IMR-90 (cell line): ENCODE results near the gene VEZT.

Experiments used
- MAZ ChIP-seq: IDR thresholded peaks from 2 replicates; pipeline ENCODE4 v1.6.1; 2012; ENCODE audit warnings: low read depth, mild to moderate bottlenecking, low read length, improper control_type of control experiment, moderate library complexity, borderline replicate concordance
- NFE2L2 ChIP-seq: fragments of 150-350 bp; IDR thresholded peaks from 2 replicates; pipeline ENCODE4 v1.6.1; 2016; ENCODE audit warnings: low read depth, mild to moderate bottlenecking, low read length
- RCOR1 ChIP-seq: IDR thresholded peaks from 2 replicates; pipeline ENCODE4 v1.6.1; 2012; ENCODE audit warnings: mild to moderate bottlenecking, low read length, improper control_type of control experiment; ENCODE audit not compliant: insufficient replicate concordance
- SMC3 ChIP-seq: fragments of 150-350 bp; IDR thresholded peaks from 2 replicates; pipeline ENCODE4 v1.6.1; 2016; ENCODE audit warnings: low read depth, mild to moderate bottlenecking, antibody characterized with exemption, low read length, moderate library complexity
- TF ChIP-seq, protein P1 (sequence below): conservative IDR thresholded peaks from 2 replicates; pipeline ENCODE4 v1.5.1; 2012; ENCODE audit warnings: mild to moderate bottlenecking, low read depth, low read length, improper control_type of control experiment
- TF ChIP-seq, protein P2 (sequence below): fragments of 150-350 bp; IDR thresholded peaks from 2 replicates; pipeline ENCODE4 v1.6.1; 2016; ENCODE audit warnings: low read depth, mild to moderate bottlenecking, low read length, moderate library complexity, borderline replicate concordance

DNA sequence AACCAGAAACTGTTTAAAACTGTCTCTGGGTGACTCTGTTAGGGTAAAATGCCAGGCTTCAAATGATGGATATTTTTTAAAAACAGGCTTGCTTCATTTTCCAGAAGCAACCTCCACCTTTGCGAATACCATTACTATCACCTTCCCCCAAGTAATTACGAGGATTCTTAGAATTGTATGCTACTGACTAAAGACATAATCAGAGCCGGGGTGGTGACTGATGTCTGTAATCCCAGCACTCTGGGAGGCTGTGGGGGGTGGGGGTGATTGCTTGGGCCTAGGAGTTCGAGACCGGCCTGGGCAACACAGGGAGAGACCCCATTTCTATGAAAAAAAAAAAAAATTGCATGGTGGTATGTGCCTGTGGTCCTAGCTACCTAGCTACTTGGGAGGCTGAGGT, 38.6 kb upstream of the VEZT start:
- TF ChIP-seq, protein P1, sequence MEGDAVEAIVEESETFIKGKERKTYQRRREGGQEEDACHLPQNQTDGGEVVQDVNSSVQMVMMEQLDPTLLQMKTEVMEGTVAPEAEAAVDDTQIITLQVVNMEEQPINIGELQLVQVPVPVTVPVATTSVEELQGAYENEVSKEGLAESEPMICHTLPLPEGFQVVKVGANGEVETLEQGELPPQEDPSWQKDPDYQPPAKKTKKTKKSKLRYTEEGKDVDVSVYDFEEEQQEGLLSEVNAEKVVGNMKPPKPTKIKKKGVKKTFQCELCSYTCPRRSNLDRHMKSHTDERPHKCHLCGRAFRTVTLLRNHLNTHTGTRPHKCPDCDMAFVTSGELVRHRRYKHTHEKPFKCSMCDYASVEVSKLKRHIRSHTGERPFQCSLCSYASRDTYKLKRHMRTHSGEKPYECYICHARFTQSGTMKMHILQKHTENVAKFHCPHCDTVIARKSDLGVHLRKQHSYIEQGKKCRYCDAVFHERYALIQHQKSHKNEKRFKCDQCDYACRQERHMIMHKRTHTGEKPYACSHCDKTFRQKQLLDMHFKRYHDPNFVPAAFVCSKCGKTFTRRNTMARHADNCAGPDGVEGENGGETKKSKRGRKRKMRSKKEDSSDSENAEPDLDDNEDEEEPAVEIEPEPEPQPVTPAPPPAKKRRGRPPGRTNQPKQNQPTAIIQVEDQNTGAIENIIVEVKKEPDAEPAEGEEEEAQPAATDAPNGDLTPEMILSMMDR: no peak
- TF ChIP-seq SMC3 (no peak), NFE2L2 (no peak), RCOR1 (no peak), MAZ (no peak)
- TF ChIP-seq, protein P2, sequence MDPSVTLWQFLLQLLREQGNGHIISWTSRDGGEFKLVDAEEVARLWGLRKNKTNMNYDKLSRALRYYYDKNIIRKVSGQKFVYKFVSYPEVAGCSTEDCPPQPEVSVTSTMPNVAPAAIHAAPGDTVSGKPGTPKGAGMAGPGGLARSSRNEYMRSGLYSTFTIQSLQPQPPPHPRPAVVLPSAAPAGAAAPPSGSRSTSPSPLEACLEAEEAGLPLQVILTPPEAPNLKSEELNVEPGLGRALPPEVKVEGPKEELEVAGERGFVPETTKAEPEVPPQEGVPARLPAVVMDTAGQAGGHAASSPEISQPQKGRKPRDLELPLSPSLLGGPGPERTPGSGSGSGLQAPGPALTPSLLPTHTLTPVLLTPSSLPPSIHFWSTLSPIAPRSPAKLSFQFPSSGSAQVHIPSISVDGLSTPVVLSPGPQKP: no peak
